Panc1 (cell line): ENCODE measurements around the gene SELENOS. TPM values are rescaled to one million over a fixed set of nuclear protein-coding genes. Genes with fewer than 3 reads are reported as not detected.

Experiments
- ATAC-seq: fragments of 200-7000 bp; cut with Tn5 transposase; 2 replicates; pipeline ENCODE4 v1.9.1; 2020; ENCODE audit warnings: mild to moderate bottlenecking, moderate library complexity
- BruUV-seq: library from RNA; stranded (reverse); fragments of 400-500 nt; replicated peaks from 2 replicates; lab custom pipeline; 2021; lab: Mats Ljungman, UMichigan
- CTCF ChIA-PET: fragments of 300-600 bp; sonication (Branson Sonifier 250); formaldehyde crosslinking; loops from one replicate; lab custom pipeline; 2022; ENCODE audit warnings: antibody characterized with exemption; lab: Charles Lee
- POLR2A ChIA-PET: fragments of 300-600 bp; sonication (Branson Sonifier 250); formaldehyde crosslinking; loops from one replicate; lab custom pipeline; 2022; ENCODE audit warnings: antibody characterized with exemption; lab: Charles Lee
- DNase-seq: peaks from one replicate; pipeline ENCODE4 v3.0.0-alpha.2; 2010; ENCODE audit warnings: low read depth, low spot score
- H3K27ac ChIP-seq: 2 replicates; pipeline ENCODE4 v1.5.1; 2011; ENCODE audit warnings: mild to moderate bottlenecking, low read length, inconsistent platforms
- H3K27me3 ChIP-seq: fragments of 200-500 bp; sonication (Bioruptor generic); 2 replicates; pipeline ENCODE4 v1.6.0; 2014; ENCODE audit warnings: low read length, inconsistent platforms; ENCODE audit not compliant: control insufficient read depth, insufficient read depth
- H3K36me3 ChIP-seq: fragments of 200-500 bp; sonication (Bioruptor generic); 2 replicates; pipeline ENCODE4 v1.5.1; 2014; ENCODE audit warnings: inconsistent platforms, mild to moderate bottlenecking, low read length, moderate library complexity; ENCODE audit not compliant: control insufficient read depth, insufficient read depth
- H3K4me1 ChIP-seq: 2 replicates; pipeline ENCODE4 v1.5.1; 2011; ENCODE audit warnings: inconsistent platforms, mild to moderate bottlenecking, low read length, moderate library complexity; ENCODE audit not compliant: control insufficient read depth, insufficient read depth
- H3K4me3 ChIP-seq, 2 experiments: 2 replicates each; pipeline ENCODE4 v1.5.1; 2011 to 2012; ENCODE audit warnings: low read depth in 2 of 2, low read length in 2 of 2, mild to moderate bottlenecking in 2 of 2, inconsistent platforms in 1 of 2, moderate library complexity in 1 of 2
- H3K9me3 ChIP-seq: fragments of 200-500 bp; sonication (Bioruptor generic); 2 replicates; pipeline ENCODE4 v1.5.1; 2014; ENCODE audit warnings: low read depth, mild to moderate bottlenecking, inconsistent platforms, low read length, moderate library complexity; ENCODE audit not compliant: control insufficient read depth, insufficient read depth
- CTCF ChIP-seq: fragments of 450-650 bp; IDR thresholded peaks from 2 replicates; pipeline ENCODE4 v1.5.1; 2017; ENCODE audit warnings: mild to moderate bottlenecking
- POLR2AphosphoS5 ChIP-seq: IDR thresholded peaks from 2 replicates; pipeline ENCODE4 v1.6.1; 2012; ENCODE audit warnings: mild to moderate bottlenecking, low read depth, low read length, moderate library complexity
- REST ChIP-seq, 2 experiments: IDR thresholded peaks; 2 replicates each; pipeline ENCODE4 v1.6.1; 2011 to 2012; ENCODE audit warnings: low read depth in 2 of 2, control low read depth in 1 of 2, low read length in 1 of 2, mild to moderate bottlenecking in 1 of 2, moderate library complexity in 1 of 2; ENCODE audit not compliant: insufficient read depth in 1 of 2
- SIN3A ChIP-seq: IDR thresholded peaks from 2 replicates; pipeline ENCODE4 v1.6.1; 2012; ENCODE audit warnings: low read depth, mild to moderate bottlenecking, low read length, moderate library complexity, borderline replicate concordance; ENCODE audit not compliant: insufficient read depth
- TCF7L2 ChIP-seq: IDR thresholded peaks from 2 replicates; pipeline ENCODE4 v1.6.1; 2011; ENCODE audit warnings: mild to moderate bottlenecking, low read depth, low read length, inconsistent platforms
- in situ Hi-C: cut with HindIII; loops from 2 replicates; pipeline ENCODE4 v1.10.0; 2016; ENCODE audit warnings: low sequenced_read_pairs, low pct_unique_long_range_greater_than_20kb
- intact Hi-C: fragments of 100-400 bp; cut with micrococcal nuclease; formaldehyde crosslinking; loops from one replicate; pipeline ENCODE4 v1.10.0; 2022; ENCODE audit not compliant: unreplicated experiment
- total RNA-seq: library from RNA; stranded (reverse); gene quantifications from one replicate; pipeline ENCODE4 v1.2.1, GENCODE V29; 2021; ENCODE audit not compliant: unreplicated experiment

The SELENOS gene
- total RNA-seq, 1 experiment from 2014 or later, result 74.9 TPM

GRCh38 chr15:101324524-101325177 lies 47.4 kb upstream of the SELENOS start:
- DNase-seq, result no peak

GRCh38 chr15:101323793-101324523 lies 46.7 kb upstream of the SELENOS start:
- POLR2A ChIA-PET, result no interaction called here
- DNase-seq (no peak), ATAC-seq (no peak)
- Histone ChIP-seq H3K27ac (no peak overlapping the region), H3K4me1 (no peaks in the 10 kb centered on the region), H3K36me3 (no peaks in the 10 kb centered on the region), H3K4me3 (no peak overlapping the region), H3K27me3 (no peaks in the 10 kb centered on the region), H3K9me3 (no peaks in the 10 kb centered on the region)
- BruUV-seq, result no TSS peak
- intact Hi-C loops (no loop called here), in situ Hi-C loops (no loop called here)
- CTCF ChIA-PET, result no interaction called here
- TF ChIP-seq REST (IDR thresholded peaks at IDR 0.05; ENCODE audit: insufficient read depth in 1 of 2, low read depth in 2 of 2, low read length in 1 of 2) (no peak), TCF7L2 (no peak), SIN3A (no peak), POLR2AphosphoS5 (no peak)

More at GRCh38 chr15:101324524-101325177, 47.4 kb upstream of the SELENOS start:
- POLR2A ChIA-PET, result no interaction called here
- H3K4me3 ChIP-seq, result no peak overlapping the region
- no TSS peak for BruUV-seq
- in situ Hi-C loops (no loop called here), intact Hi-C loops (no loop called here)
- no peaks in the 10 kb centered on the region for H3K27me3 ChIP-seq
- H3K9me3 ChIP-seq, result no peaks in the 10 kb centered on the region
- no peaks in the 10 kb centered on the region for H3K4me1 ChIP-seq
- no peak for TF ChIP-seq REST (IDR thresholded peaks at IDR 0.05; ENCODE audit: insufficient read depth in 1 of 2, low read depth in 2 of 2, low read length in 1 of 2)
- TF ChIP-seq TCF7L2, result no peak
- TF ChIP-seq POLR2AphosphoS5, result no peak
- TF ChIP-seq SIN3A, result no peak
- TF ChIP-seq CTCF, result no peak
- H3K27ac ChIP-seq, result no peak overlapping the region
- no peaks in the 10 kb centered on the region for H3K36me3 ChIP-seq
- ATAC-seq, result no peak
- CTCF ChIA-PET, result no interaction called here
